DOHH2 (cell line): ENCODE measurements around the gene MSH2.
"Not testable (repeated sequence)": the region's sequence is repeated elsewhere in the genome, so short reads cannot be mapped to it uniquely, and the experiment has no call there.

ENCODE experiments used
- H3F3A ChIP-seq: fragments of 200-600 bp; sonication (generic), shearing (Covaris generic); 2 replicates; pipeline ENCODE4 v1.6.0; 2016; ENCODE audit warnings: antibody characterized with exemption, mild to moderate bottlenecking; ENCODE audit not compliant: control insufficient read depth, insufficient read depth
- H3K27ac ChIP-seq: fragments of 200-600 bp; sonication (generic); 2 replicates; pipeline ENCODE4 v1.5.1; 2014; ENCODE audit warnings: low read depth, mild to moderate bottlenecking, low read length, moderate library complexity
- H3K27me3 ChIP-seq: fragments of 200-600 bp; sonication (generic); 2 replicates; pipeline ENCODE4 v1.6.1; 2014; ENCODE audit warnings: mild to moderate bottlenecking, low read length, mixed read lengths; ENCODE audit not compliant: control insufficient read depth
- H3K36me3 ChIP-seq: fragments of 200-600 bp; sonication (generic); 2 replicates; pipeline ENCODE4 v1.6.1; 2014; ENCODE audit warnings: mild to moderate bottlenecking, low read length, moderate library complexity, mixed read lengths; ENCODE audit not compliant: control insufficient read depth
- H3K4me1 ChIP-seq: fragments of 200-600 bp; sonication (generic); 2 replicates; pipeline ENCODE4 v1.6.1; 2014; ENCODE audit warnings: mild to moderate bottlenecking, low read length, mixed read lengths; ENCODE audit not compliant: control insufficient read depth
- H3K4me2 ChIP-seq: fragments of 200-600 bp; sonication (generic); 2 replicates; pipeline ENCODE4 v1.6.0; 2014; ENCODE audit warnings: mild to moderate bottlenecking, low read length, moderate library complexity
- H3K4me3 ChIP-seq: fragments of 200-600 bp; sonication (generic); 2 replicates; pipeline ENCODE4 v1.5.1; 2014; ENCODE audit warnings: mild to moderate bottlenecking, low read length, mixed read lengths
- H3K79me2 ChIP-seq: fragments of 200-600 bp; sonication (generic); 2 replicates; pipeline ENCODE4 v1.6.1; 2014; ENCODE audit warnings: mild to moderate bottlenecking, low read length, mixed read lengths; ENCODE audit not compliant: control insufficient read depth
- H3K9me2 ChIP-seq: fragments of 200-600 bp; sonication (generic); replicated peaks from 2 replicates; pipeline ENCODE4 v1.6.1; 2014; ENCODE audit warnings: mild to moderate bottlenecking, low read length, mixed read lengths; ENCODE audit not compliant: control insufficient read depth
- H3K9me3 ChIP-seq: fragments of 200-600 bp; sonication (generic); 2 replicates; pipeline ENCODE4 v1.6.1; 2014; ENCODE audit warnings: antibody characterized with exemption, low read length, mixed read lengths; ENCODE audit not compliant: control insufficient read depth, insufficient read depth
- H4K20me1 ChIP-seq: fragments of 200-600 bp; sonication (generic); 2 replicates; pipeline ENCODE4 v1.6.0; 2014; ENCODE audit warnings: low read depth, mild to moderate bottlenecking, antibody characterized with exemption, low read length, moderate library complexity; ENCODE audit not compliant: control insufficient read depth, insufficient read depth
- EZH2phosphoT487 ChIP-seq: fragments of 200-600 bp; sonication (generic); IDR thresholded peaks from 2 replicates; pipeline ENCODE4 v1.6.1; 2017; ENCODE audit warnings: borderline replicate concordance, mild to moderate bottlenecking, antibody characterized with exemption, low read length, moderate library complexity, mixed read lengths
- TF ChIP-seq, protein P1 (sequence below): fragments of 200-600 bp; sonication (generic); IDR thresholded peaks from one replicate; pipeline ENCODE4 v1.5.1; 2014; ENCODE audit warnings: antibody characterized with exemption, mild to moderate bottlenecking, low read depth, low read length; ENCODE audit not compliant: poor library complexity, severe bottlenecking

The MSH2 gene

DNA sequence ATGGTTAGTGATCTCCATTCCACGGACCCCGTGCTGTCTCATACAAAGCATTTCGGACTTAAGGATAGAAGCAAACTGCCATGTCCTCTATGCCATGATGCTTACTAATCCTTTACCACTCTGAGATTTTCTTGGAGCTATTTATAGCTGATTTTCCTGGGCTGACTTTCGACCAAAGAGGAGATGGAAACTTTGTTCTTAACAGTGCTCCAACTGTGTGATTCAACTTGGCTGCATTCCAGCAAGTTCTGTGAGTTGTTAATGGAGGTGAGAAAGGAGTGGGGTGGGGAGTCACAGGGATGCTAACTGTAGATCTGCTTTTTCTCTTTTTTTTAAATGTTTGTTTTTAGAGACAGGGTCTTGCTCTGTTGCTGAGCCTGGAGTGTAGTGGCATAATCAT is 45.5 kb upstream of the MSH2 start:
- no peaks in the 10 kb centered on the region for H4K20me1 ChIP-seq
- TF ChIP-seq EZH2phosphoT487 = no peak
- TF ChIP-seq, protein P1, sequence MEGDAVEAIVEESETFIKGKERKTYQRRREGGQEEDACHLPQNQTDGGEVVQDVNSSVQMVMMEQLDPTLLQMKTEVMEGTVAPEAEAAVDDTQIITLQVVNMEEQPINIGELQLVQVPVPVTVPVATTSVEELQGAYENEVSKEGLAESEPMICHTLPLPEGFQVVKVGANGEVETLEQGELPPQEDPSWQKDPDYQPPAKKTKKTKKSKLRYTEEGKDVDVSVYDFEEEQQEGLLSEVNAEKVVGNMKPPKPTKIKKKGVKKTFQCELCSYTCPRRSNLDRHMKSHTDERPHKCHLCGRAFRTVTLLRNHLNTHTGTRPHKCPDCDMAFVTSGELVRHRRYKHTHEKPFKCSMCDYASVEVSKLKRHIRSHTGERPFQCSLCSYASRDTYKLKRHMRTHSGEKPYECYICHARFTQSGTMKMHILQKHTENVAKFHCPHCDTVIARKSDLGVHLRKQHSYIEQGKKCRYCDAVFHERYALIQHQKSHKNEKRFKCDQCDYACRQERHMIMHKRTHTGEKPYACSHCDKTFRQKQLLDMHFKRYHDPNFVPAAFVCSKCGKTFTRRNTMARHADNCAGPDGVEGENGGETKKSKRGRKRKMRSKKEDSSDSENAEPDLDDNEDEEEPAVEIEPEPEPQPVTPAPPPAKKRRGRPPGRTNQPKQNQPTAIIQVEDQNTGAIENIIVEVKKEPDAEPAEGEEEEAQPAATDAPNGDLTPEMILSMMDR = no peak
- H3K36me3 ChIP-seq = no peaks in the 10 kb centered on the region
- H3K79me2 ChIP-seq = no peaks in the 10 kb centered on the region
- H3K27me3 ChIP-seq = peaks cover 5% of the 10 kb centered on the region; the same call in 1 of the 2 replicates
- no peak overlapping the region for H3K4me2 ChIP-seq
- no peaks in the 10 kb centered on the region for H3K4me1 ChIP-seq
- no peak overlapping the region for H3K4me3 ChIP-seq
- H3F3A ChIP-seq = no peaks in the 10 kb centered on the region
- H3K27ac ChIP-seq = no peak overlapping the region
- no peaks in the 10 kb centered on the region for H3K9me2 ChIP-seq
- H3K9me3 ChIP-seq = no peaks in the 10 kb centered on the region

DNA sequence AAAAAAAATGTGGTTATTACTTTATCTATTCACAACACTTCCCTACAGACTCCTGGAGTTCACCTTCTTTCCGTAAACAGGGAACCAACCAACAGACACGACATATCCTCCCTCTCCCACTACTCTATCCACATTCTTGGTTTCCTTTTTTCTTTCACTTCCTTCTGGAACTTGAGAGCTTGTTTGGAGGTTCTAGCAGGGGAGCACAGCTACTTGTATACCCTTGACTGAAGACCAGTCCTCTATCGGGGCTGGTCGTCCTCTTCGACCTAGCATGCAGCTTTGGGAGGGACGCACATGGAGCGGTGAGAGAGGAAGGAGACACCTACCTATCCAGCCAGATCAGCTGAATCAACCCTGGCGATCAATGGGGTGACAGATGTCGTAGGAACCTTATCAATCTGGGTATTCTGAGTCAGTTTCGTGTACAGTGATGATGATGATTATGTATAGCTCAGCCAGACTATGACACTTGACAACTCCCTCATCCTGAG is 43.5 kb upstream of the MSH2 start:
- Histone ChIP-seq H3K36me3 (no peaks in the 10 kb centered on the region), H3K4me3 (no peak overlapping the region), H3K9me3 (no peaks in the 10 kb centered on the region), H3K9me2 (no peaks in the 10 kb centered on the region), H3F3A (no peaks in the 10 kb centered on the region), H3K4me1 (no peaks in the 10 kb centered on the region), H3K27ac (no peak overlapping the region), H4K20me1 (no peaks in the 10 kb centered on the region), H3K79me2 (no peaks in the 10 kb centered on the region), H3K27me3 (peaks cover 3% of the 10 kb centered on the region; the same call in 1 of the 2 replicates), H3K4me2 (no peak overlapping the region)
- TF ChIP-seq, protein P1 = no peak
- TF ChIP-seq EZH2phosphoT487 = no peak

DNA sequence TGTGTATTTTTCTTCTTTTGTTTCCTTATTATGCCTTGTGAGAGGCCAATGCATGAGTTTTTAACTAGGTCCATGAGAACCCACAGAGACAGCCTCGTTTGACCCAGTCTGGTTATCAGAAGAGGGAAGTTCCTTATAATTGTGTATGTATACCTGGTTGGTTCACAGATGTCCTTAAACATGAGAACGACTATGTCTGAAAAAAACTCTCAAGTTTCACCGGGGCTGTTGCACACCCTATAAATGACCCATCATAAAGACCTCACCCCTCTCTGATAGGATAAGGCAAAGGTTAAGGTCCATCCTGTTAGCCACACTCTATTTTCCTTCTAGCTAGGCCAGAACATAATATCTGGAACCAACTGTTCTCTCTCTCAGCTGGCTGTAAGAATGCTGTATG is 42.7 kb upstream of the MSH2 start:
- H4K20me1 ChIP-seq = no peaks in the 10 kb centered on the region
- H3K27ac ChIP-seq = no peak overlapping the region
- H3K79me2 ChIP-seq = no peaks in the 10 kb centered on the region
- H3K9me3 ChIP-seq = no peaks in the 10 kb centered on the region
- H3F3A ChIP-seq = no peaks in the 10 kb centered on the region
- no peak overlapping the region for H3K4me2 ChIP-seq
- TF ChIP-seq, protein P1 = no peak
- no peak for TF ChIP-seq EZH2phosphoT487
- no peaks in the 10 kb centered on the region for H3K9me2 ChIP-seq
- H3K27me3 ChIP-seq = peaks cover 3% of the 10 kb centered on the region; the same call in 1 of the 2 replicates
- no peaks in the 10 kb centered on the region for H3K4me1 ChIP-seq
- H3K36me3 ChIP-seq = no peaks in the 10 kb centered on the region
- no peak overlapping the region for H3K4me3 ChIP-seq

DNA sequence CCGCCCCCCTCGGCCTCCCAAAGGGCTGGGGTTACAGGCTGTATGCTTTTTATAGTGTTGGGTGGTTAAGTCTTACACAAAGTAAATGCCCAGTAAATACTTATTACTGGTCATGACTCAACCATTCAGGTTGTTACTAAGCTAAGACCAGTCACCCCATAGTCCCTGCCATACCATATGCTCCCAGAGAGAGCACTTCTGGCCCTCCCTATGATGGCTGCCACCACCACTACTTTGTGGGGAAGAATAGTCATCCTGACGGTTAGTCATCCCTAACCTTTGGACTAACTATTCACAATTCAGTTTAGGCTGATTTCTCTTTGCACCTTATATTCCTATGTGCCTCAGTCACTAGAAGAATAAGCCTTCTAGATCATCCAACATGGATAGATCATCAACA is 42.0 kb upstream of the MSH2 start:
- no peaks in the 10 kb centered on the region for H4K20me1 ChIP-seq
- TF ChIP-seq, protein P1 = no peak
- no peak for TF ChIP-seq EZH2phosphoT487
- H3K27ac ChIP-seq = no peak overlapping the region
- no peaks in the 10 kb centered on the region for H3F3A ChIP-seq
- H3K79me2 ChIP-seq = no peaks in the 10 kb centered on the region
- H3K4me2 ChIP-seq = no peak overlapping the region
- no peaks in the 10 kb centered on the region for H3K9me3 ChIP-seq
- H3K4me1 ChIP-seq = no peaks in the 10 kb centered on the region
- H3K9me2 ChIP-seq = no peaks in the 10 kb centered on the region
- peaks cover 3% of the 10 kb centered on the region; the same call in 1 of the 2 replicates for H3K27me3 ChIP-seq
- H3K36me3 ChIP-seq = no peaks in the 10 kb centered on the region
- no peak overlapping the region for H3K4me3 ChIP-seq

DNA sequence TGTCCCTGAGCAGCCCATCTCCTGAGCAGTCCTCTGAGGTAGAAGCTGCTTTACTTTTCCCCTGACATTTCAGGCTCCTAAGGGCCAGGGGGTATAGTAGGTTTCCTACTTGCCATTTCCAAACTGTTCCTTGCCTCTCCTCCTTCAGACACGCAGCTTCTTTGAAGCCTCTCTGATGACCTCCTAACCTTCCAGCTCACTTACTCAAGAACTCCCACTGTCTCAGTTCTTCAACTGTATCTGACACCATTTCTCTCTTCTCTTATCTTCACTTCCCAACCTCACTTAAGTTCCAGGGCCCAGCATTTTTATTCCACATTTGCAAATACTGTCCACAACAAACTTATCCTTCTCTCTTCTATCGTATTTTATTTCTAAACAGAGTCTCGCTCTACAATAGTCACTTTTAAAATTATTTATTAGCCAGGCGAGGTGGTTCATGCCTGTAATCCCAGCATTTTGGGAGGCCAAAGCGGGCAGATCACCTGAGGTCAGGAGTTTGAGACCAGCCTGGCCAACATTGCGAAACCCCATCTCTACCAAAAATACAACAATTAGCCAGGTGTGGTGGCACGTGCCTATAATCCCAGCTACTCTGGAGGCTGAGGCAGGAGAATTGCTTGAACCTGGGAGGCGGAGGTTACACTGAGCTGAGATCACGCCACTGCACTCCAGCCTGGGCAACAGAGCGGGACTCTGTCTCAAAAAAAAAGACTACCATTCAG is 41.3 kb upstream of the MSH2 start:
- not testable (repeated sequence) for H3F3A ChIP-seq, H3K4me2 ChIP-seq

More for the DNA sequence above, 41.3 kb upstream of the MSH2 start:
- H3K79me2 ChIP-seq, H3K4me1 ChIP-seq, H3K9me2 ChIP-seq, H3K36me3 ChIP-seq, H4K20me1 ChIP-seq, H3K27ac ChIP-seq, H3K9me3 ChIP-seq, H3K4me3 ChIP-seq, H3K27me3 ChIP-seq: not testable (repeated sequence)
